ENCODE results near the gene WNT3A.

- TF ChIP-seq POLR2A (IDR thresholded peaks at IDR 0.05) (no peak), CTCF (IDR thresholded peaks at IDR 0.05) (no peak)
Observed at GRCh38 chr1:228084797-228085196, 78.0 kb downstream of the WNT3A start.

Data from transverse colon (tissue), 3 donors.